ENCODE data around the gene NANOS3. TPM values are rescaled to one million over a fixed set of nuclear protein-coding genes. Genes with fewer than 3 reads are reported as not detected.
A peak's percentile ranks its signal among the peaks of the same experiment; 100 is the strongest.

Gene NANOS3
- total and polyA plus RNA-seq, 4 donors, result 0.81 to 1.5 (median 0.82) TPM; not detected in 1

DNA sequence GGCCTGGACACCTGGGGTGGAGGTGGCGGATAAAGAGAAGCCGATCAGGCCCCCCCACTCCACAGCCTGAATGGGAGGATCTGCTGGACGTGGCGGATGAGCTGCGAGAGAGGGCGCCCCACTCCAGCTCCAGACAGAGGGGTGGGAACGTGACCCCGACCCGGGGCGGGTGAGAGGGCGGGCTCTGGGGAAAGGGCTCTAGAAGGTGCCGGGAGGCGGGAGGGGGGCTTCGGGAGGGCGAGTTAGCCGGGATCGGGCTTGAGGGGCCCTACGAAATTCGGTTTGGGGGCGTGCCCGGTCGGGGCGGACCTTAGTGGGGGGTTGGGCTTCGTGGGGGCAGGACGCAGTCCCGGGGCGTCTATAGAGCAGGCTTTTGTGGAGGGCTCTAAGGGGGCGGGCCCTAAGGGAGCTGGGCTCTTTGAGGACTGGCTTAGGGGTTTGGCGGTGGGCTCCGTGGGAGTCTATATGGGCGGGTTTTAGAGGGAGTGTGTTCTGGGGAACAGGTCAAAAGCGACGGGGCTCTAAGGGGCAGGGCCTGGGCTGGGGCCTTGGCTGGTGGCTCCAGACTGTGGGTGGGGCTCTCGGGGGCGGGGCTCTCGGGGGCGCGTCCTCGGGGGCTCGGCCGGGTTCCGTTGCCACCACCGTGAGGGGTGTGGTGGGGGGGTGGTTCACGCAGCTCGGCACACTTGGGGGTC is 4.1 kb upstream of the NANOS3 start:
- H3K4me1 ChIP-seq (ENCODE audit: control insufficient read depth in 5 of 5, insufficient read depth in 5 of 5, low read length in 5 of 5), result no peaks in the 10 kb centered on the region
- no peaks in the 10 kb centered on the region for H3K36me3 ChIP-seq (ENCODE audit: control insufficient read depth in 4 of 4, insufficient read depth in 4 of 4, low read length in 4 of 4)
- no peaks in the 10 kb centered on the region for H3K9me3 ChIP-seq (ENCODE audit: control insufficient read depth in 4 of 4, insufficient read depth in 3 of 4, low read length in 3 of 4)
- no peak overlapping the region for H3K4me3 ChIP-seq
- DNase-seq (peak; percentile 51 to 62 (median 54)), ATAC-seq (ENCODE audit: insufficient read depth, low FRiP score) (peak; percentile 36)
- TF ChIP-seq, protein P1, sequence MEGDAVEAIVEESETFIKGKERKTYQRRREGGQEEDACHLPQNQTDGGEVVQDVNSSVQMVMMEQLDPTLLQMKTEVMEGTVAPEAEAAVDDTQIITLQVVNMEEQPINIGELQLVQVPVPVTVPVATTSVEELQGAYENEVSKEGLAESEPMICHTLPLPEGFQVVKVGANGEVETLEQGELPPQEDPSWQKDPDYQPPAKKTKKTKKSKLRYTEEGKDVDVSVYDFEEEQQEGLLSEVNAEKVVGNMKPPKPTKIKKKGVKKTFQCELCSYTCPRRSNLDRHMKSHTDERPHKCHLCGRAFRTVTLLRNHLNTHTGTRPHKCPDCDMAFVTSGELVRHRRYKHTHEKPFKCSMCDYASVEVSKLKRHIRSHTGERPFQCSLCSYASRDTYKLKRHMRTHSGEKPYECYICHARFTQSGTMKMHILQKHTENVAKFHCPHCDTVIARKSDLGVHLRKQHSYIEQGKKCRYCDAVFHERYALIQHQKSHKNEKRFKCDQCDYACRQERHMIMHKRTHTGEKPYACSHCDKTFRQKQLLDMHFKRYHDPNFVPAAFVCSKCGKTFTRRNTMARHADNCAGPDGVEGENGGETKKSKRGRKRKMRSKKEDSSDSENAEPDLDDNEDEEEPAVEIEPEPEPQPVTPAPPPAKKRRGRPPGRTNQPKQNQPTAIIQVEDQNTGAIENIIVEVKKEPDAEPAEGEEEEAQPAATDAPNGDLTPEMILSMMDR (IDR thresholded peaks at IDR 0.05; ENCODE audit: control extremely low read depth, extremely low read depth), result no peak
- H3K9ac ChIP-seq (ENCODE audit: insufficient read depth in 1 of 2, low read length in 2 of 2), result no peak overlapping the region
- H3K27me3 ChIP-seq (ENCODE audit: control insufficient read depth in 3 of 3, insufficient read depth in 3 of 3, low read length in 2 of 3), result peaks cover 0 to under 1% (median 0%) of the 10 kb centered on the region in 3 donors
- WGBS, 2 donors, result 4 to 5% methylated on average over 40 to 45 of the region's 45 CpGs
- no peak overlapping the region for H3K27ac ChIP-seq (ENCODE audit: low read depth in 1 of 2, low read length in 1 of 2)

GRCh38 chr19:13873834-13874515 is 3.0 kb upstream of the NANOS3 start:
- Histone ChIP-seq H3K27me3 (ENCODE audit: control insufficient read depth in 3 of 3, insufficient read depth in 3 of 3, low read length in 2 of 3) (no peaks in the 10 kb centered on the region), H3K27ac (ENCODE audit: low read depth in 1 of 2, low read length in 1 of 2) (no peak overlapping the region), H3K9ac (ENCODE audit: insufficient read depth in 1 of 2, low read length in 2 of 2) (no peak overlapping the region), H3K4me1 (ENCODE audit: control insufficient read depth in 5 of 5, insufficient read depth in 5 of 5, low read length in 5 of 5) (no peaks in the 10 kb centered on the region), H3K36me3 (ENCODE audit: control insufficient read depth in 4 of 4, insufficient read depth in 4 of 4, low read length in 4 of 4) (no peaks in the 10 kb centered on the region), H3K9me3 (ENCODE audit: control insufficient read depth in 4 of 4, insufficient read depth in 3 of 4, low read length in 3 of 4) (no peaks in the 10 kb centered on the region), H3K4me3 (no peak overlapping the region)
- ATAC-seq (ENCODE audit: insufficient read depth, low FRiP score), result no peak
- no peak for DNase-seq
- TF ChIP-seq, protein P1 (IDR thresholded peaks at IDR 0.05; ENCODE audit: control extremely low read depth, extremely low read depth), result no peak
- 64 to 68% methylated on average over 31 to 35 of the region's 35 CpGs for WGBS, 2 donors

GRCh38 chr19:13875824-13876223 is 1.1 kb upstream of the NANOS3 start:
- no peak overlapping the region for H3K4me3 ChIP-seq
- peaks cover 0 to 11% (median 6%) of the 10 kb centered on the region in 5 donors for H3K4me1 ChIP-seq (ENCODE audit: control insufficient read depth in 5 of 5, insufficient read depth in 5 of 5, low read length in 5 of 5)
- TF ChIP-seq, protein P1 (IDR thresholded peaks at IDR 0.05; ENCODE audit: control extremely low read depth, extremely low read depth), result no peak
- DNase-seq, result no peak
- ATAC-seq (ENCODE audit: insufficient read depth, low FRiP score), result no peak
- no peak overlapping the region for H3K9ac ChIP-seq (ENCODE audit: insufficient read depth in 1 of 2, low read length in 2 of 2)
- H3K9me3 ChIP-seq (ENCODE audit: control insufficient read depth in 4 of 4, insufficient read depth in 3 of 4, low read length in 3 of 4), result no peaks in the 10 kb centered on the region
- H3K27ac ChIP-seq (ENCODE audit: low read depth in 1 of 2, low read length in 1 of 2), result no peak overlapping the region
- no peaks in the 10 kb centered on the region for H3K36me3 ChIP-seq (ENCODE audit: control insufficient read depth in 4 of 4, insufficient read depth in 4 of 4, low read length in 4 of 4)
- H3K27me3 ChIP-seq (ENCODE audit: control insufficient read depth in 3 of 3, insufficient read depth in 3 of 3, low read length in 2 of 3), result no peaks in the 10 kb centered on the region
- WGBS, 2 donors, result 94 to 95% methylated on average over 5 of the region's 5 CpGs
